GM23338 (cell line): Measurements from ENCODE around the gene STON2. TPM values are rescaled to one million over a fixed set of nuclear protein-coding genes. Genes with fewer than 3 reads are reported as not detected.

Experiments
- ATAC-seq: fragments of 200-7000 bp; cut with Tn5 transposase; 3 replicates; pipeline ENCODE4 v1.9.1; 2020
- DNase-seq: peaks from one replicate; pipeline ENCODE4 v3.0.0-alpha.2; 2015; ENCODE audit warnings: low spot score
- H2AFZ ChIP-seq: fragments of 200-600 bp; sonication (generic); 2 replicates; pipeline ENCODE4 v1.8.0; 2016; ENCODE audit warnings: antibody characterized with exemption, mild to moderate bottlenecking, moderate library complexity
- H3F3A ChIP-seq: fragments of 200-600 bp; sonication (generic); replicated peaks from 2 replicates; pipeline ENCODE4 v1.8.0; 2017; ENCODE audit warnings: antibody characterized with exemption, mixed run types, low read depth
- H3K27ac ChIP-seq: fragments of 200-600 bp; sonication (generic); 2 replicates; pipeline ENCODE4 v1.6.1; 2016; ENCODE audit warnings: low read depth
- H3K27me3 ChIP-seq: fragments of 200-600 bp; sonication (generic); 2 replicates; pipeline ENCODE4 v1.8.0; 2016; ENCODE audit warnings: mild to moderate bottlenecking, mixed run types, moderate library complexity; ENCODE audit not compliant: insufficient read depth
- H3K36me3 ChIP-seq: fragments of 200-600 bp; sonication (generic); 2 replicates; pipeline ENCODE4 v1.8.0; 2016; ENCODE audit warnings: mild to moderate bottlenecking; ENCODE audit not compliant: insufficient read depth
- H3K4me1 ChIP-seq: fragments of 200-600 bp; sonication (generic); 2 replicates; pipeline ENCODE4 v1.8.0; 2016; ENCODE audit warnings: mild to moderate bottlenecking, moderate library complexity; ENCODE audit not compliant: insufficient read depth
- H3K4me2 ChIP-seq: fragments of 200-600 bp; sonication (generic); 2 replicates; pipeline ENCODE4 v1.7.1; 2017; ENCODE audit warnings: mixed run types
- H3K4me3 ChIP-seq: fragments of 200-600 bp; sonication (generic); 2 replicates; pipeline ENCODE4 v1.6.1; 2016; ENCODE audit warnings: mixed run types
- H3K79me2 ChIP-seq: fragments of 200-600 bp; sonication (generic); replicated peaks from 2 replicates; pipeline ENCODE4 v1.8.0; 2017; ENCODE audit warnings: mild to moderate bottlenecking; ENCODE audit not compliant: insufficient read depth
- H3K9me2 ChIP-seq: fragments of 200-600 bp; sonication (generic); 2 replicates; pipeline ENCODE4 v1.8.0; 2017; ENCODE audit not compliant: insufficient read depth
- H4K20me1 ChIP-seq: fragments of 200-600 bp; sonication (generic); replicated peaks from 2 replicates; pipeline ENCODE4 v1.8.0; 2017; ENCODE audit warnings: mild to moderate bottlenecking; ENCODE audit not compliant: insufficient read depth
- H3K27ac Mint-ChIP-seq: 2 replicates; pipeline ENCODE4 v1.8.0; 2020; ENCODE audit warnings: inconsistent platforms, mild to moderate bottlenecking, moderate library complexity, mixed read lengths
- H3K27me3 Mint-ChIP-seq: 3 replicates; pipeline ENCODE4 v1.8.0; 2022; ENCODE audit warnings: low read depth, mild to moderate bottlenecking, moderate library complexity, mixed read lengths, inconsistent platforms; ENCODE audit not compliant: insufficient read depth, poor library complexity
- H3K36me3 Mint-ChIP-seq: 3 replicates; pipeline ENCODE4 v1.8.0; 2021; ENCODE audit warnings: low read depth, mild to moderate bottlenecking, inconsistent platforms, moderate library complexity, mixed read lengths
- H3K4me1 Mint-ChIP-seq: 3 replicates; pipeline ENCODE4 v1.8.0; 2020; ENCODE audit warnings: mild to moderate bottlenecking, inconsistent platforms, mixed read lengths
- H3K4me3 Mint-ChIP-seq: 3 replicates; pipeline ENCODE4 v1.8.0; 2021; ENCODE audit warnings: moderate library complexity, mild to moderate bottlenecking, inconsistent platforms, mixed read lengths
- H3K9me3 Mint-ChIP-seq: 3 replicates; pipeline ENCODE4 v1.8.0; 2020; ENCODE audit warnings: moderate library complexity, mild to moderate bottlenecking, inconsistent platforms, mixed read lengths
- CREB1 ChIP-seq: fragments of 250-450 bp; sonication (Bioruptor Pico); IDR thresholded peaks from 2 replicates; pipeline ENCODE4 v1.5.0; 2020; ENCODE audit warnings: low read depth, mild to moderate bottlenecking, moderate library complexity
- EZH2 ChIP-seq: fragments of 200-600 bp; sonication (generic); IDR thresholded peaks from one replicate; pipeline ENCODE4 v1.8.0; 2017; ENCODE audit warnings: antibody characterized with exemption, mild to moderate bottlenecking, low read depth; ENCODE audit not compliant: unreplicated experiment
- EZH2phosphoT487 ChIP-seq: fragments of 200-600 bp; sonication (generic); IDR thresholded peaks from one replicate; pipeline ENCODE4 v1.8.1; 2018; ENCODE audit warnings: antibody characterized with exemption; ENCODE audit not compliant: unreplicated experiment
- STAT1 ChIP-seq: IDR thresholded peaks from one replicate; pipeline ENCODE4 v1.6.1; 2016; ENCODE audit warnings: antibody characterized with exemption; ENCODE audit not compliant: unreplicated experiment
- ZNF331 ChIP-seq: fragments of 250-450 bp; sonication (Bioruptor Pico); IDR thresholded peaks from 2 replicates; pipeline ENCODE4 v1.5.0; 2020; ENCODE audit warnings: low read depth, mild to moderate bottlenecking, moderate library complexity
- polyA plus RNA-seq: library from polyadenylated mRNA; unstranded; fragments of >200 nt; fragmentation: Nextera tagmentation; extraction: Ambion mirVana; gene quantifications from 2 replicates; pipeline ENCODE4 v1.2.1, GENCODE V29; 2016
- total RNA-seq: library from RNA; depleted of rRNA; stranded (reverse); fragments of >200 nt; shearing (Covaris generic); gene quantifications from 2 replicates; pipeline ENCODE4 v1.2.3, GENCODE V29; 2014
- TF ChIP-seq, protein P1 (sequence below): IDR thresholded peaks from one replicate; pipeline ENCODE4 v1.6.1; 2018; ENCODE audit warnings: antibody characterized with exemption; ENCODE audit not compliant: unreplicated experiment
- TF ChIP-seq, protein P2 (sequence below): fragments of 250-450 bp; sonication (Bioruptor Pico); IDR thresholded peaks from 2 replicates; pipeline ENCODE4 v1.5.0; 2020; ENCODE audit warnings: mild to moderate bottlenecking, moderate library complexity
- TF ChIP-seq, protein P3 (sequence below): IDR thresholded peaks from 2 replicates; pipeline ENCODE4 v1.6.1; 2016; ENCODE audit warnings: antibody characterized with exemption
- TF ChIP-seq, protein P4 (sequence below), 2 experiments: fragments of 200-600 bp in 1 of 2; sonication (generic) in 1 of 2; conservative IDR thresholded peaks; 2 replicates each; pipeline versions ENCODE4 v1.5.1 to v1.6.1; 2016 to 2017; ENCODE audit warnings: antibody characterized with exemption in 2 of 2, low read depth in 2 of 2, mild to moderate bottlenecking in 2 of 2, moderate library complexity in 1 of 2

Gene STON2
- total and polyA plus RNA-seq, 2 experiments from 2014 or later, result 8.2 to 71.0 TPM

DNA sequence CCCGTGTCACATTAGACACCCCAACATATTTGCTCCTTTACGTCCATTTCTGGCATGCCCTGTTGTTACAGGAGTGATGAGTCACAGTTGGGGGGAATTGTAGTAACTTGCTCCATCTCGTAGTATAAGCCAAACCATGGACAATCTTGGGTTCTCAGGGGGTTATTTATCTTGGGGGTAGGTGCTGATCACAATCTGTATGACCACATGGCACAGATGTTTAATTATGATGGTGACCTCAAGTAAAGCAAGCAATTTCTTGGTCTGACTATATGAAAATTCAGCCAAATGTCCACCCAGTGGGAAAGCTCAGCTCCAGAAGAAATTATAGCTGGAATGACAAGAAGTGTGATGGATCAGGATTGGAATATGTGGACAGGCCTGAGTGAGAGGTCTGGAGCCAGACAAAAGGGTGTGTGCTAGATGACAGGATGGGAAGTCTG, 32.1 kb upstream of the STON2 start:
- H3K4me1 Mint-ChIP-seq, result peaks cover 62% of the 10 kb centered on the region
- H3K36me3 Mint-ChIP-seq, result peaks cover 9% of the 10 kb centered on the region; the same call in 2 of the 3 replicates
- H3K27me3 Mint-ChIP-seq, result peaks cover 9% of the 10 kb centered on the region
- H3K4me3 Mint-ChIP-seq, result no peak overlapping the region
- Histone ChIP-seq H3K27me3 (peaks cover 7% of the 10 kb centered on the region), H3K36me3 (no peaks in the 10 kb centered on the region), H3K4me1 (peaks cover 45% of the 10 kb centered on the region), H3K9me2 (no peaks in the 10 kb centered on the region), H3K27ac (no peak overlapping the region), H4K20me1 (peaks cover 4% of the 10 kb centered on the region; the same call in 1 of the 2 replicates), H3F3A (no peaks in the 10 kb centered on the region), H3K4me2 (no peak overlapping the region), H2AFZ (no peak overlapping the region), H3K79me2 (peaks cover 75% of the 10 kb centered on the region), H3K4me3 (no peak overlapping the region)
- H3K27ac Mint-ChIP-seq, result 0 out of 2 replicates have a peak overlapping the region, but pooled peaks have one; percentile 24
- no peak for DNase-seq
- no peak for ATAC-seq
- no peaks in the 10 kb centered on the region; the same call in 2 of the 3 replicates for H3K9me3 Mint-ChIP-seq
- no peak for TF ChIP-seq STAT1
- TF ChIP-seq, protein P1, sequence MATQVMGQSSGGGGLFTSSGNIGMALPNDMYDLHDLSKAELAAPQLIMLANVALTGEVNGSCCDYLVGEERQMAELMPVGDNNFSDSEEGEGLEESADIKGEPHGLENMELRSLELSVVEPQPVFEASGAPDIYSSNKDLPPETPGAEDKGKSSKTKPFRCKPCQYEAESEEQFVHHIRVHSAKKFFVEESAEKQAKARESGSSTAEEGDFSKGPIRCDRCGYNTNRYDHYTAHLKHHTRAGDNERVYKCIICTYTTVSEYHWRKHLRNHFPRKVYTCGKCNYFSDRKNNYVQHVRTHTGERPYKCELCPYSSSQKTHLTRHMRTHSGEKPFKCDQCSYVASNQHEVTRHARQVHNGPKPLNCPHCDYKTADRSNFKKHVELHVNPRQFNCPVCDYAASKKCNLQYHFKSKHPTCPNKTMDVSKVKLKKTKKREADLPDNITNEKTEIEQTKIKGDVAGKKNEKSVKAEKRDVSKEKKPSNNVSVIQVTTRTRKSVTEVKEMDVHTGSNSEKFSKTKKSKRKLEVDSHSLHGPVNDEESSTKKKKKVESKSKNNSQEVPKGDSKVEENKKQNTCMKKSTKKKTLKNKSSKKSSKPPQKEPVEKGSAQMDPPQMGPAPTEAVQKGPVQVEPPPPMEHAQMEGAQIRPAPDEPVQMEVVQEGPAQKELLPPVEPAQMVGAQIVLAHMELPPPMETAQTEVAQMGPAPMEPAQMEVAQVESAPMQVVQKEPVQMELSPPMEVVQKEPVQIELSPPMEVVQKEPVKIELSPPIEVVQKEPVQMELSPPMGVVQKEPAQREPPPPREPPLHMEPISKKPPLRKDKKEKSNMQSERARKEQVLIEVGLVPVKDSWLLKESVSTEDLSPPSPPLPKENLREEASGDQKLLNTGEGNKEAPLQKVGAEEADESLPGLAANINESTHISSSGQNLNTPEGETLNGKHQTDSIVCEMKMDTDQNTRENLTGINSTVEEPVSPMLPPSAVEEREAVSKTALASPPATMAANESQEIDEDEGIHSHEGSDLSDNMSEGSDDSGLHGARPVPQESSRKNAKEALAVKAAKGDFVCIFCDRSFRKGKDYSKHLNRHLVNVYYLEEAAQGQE, result no peak

DNA sequence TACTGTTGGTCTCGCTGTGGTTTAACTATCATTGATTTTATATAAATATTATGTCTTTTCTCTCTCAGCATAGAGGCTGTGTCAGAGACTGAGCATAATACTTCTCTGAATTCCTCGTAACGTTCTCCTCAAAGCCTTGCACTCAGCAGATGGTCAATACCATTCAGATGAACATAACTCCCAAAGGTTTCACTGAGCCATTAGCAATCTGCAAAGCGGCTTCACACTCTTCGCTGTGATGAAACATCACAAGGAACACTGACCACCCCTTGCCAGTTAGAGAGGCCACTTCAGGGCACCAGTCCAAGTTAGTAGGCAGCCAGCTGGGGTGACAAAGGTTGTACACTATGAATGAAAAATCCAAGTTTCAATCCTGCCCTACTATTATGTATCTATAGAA, 30.1 kb upstream of the STON2 start:
- Mint-ChIP-seq H3K4me1 (peaks cover 58% of the 10 kb centered on the region), H3K36me3 (peaks cover 26% of the 10 kb centered on the region), H3K27ac (no peak overlapping the region; the same call in 1 of the 2 replicates), H3K27me3 (peaks cover 2% of the 10 kb centered on the region), H3K9me3 (no peaks in the 10 kb centered on the region; the same call in 2 of the 3 replicates), H3K4me3 (no peak overlapping the region)
- peaks cover 83% of the 10 kb centered on the region for H3K79me2 ChIP-seq
- H3K36me3 ChIP-seq, result no peaks in the 10 kb centered on the region
- DNase-seq, result no peak
- H3K27ac ChIP-seq, result no peak overlapping the region
- no peak for ATAC-seq
- no peaks in the 10 kb centered on the region; the same call in 1 of the 2 replicates for H3K27me3 ChIP-seq
- peaks cover 46% of the 10 kb centered on the region for H3K4me1 ChIP-seq
- H3K4me3 ChIP-seq, result no peak overlapping the region
- no peaks in the 10 kb centered on the region for H3K9me2 ChIP-seq
- peaks cover 4% of the 10 kb centered on the region; the same call in 1 of the 2 replicates for H4K20me1 ChIP-seq
- no peaks in the 10 kb centered on the region for H3F3A ChIP-seq
- no peak overlapping the region for H3K4me2 ChIP-seq
- no peak overlapping the region for H2AFZ ChIP-seq
- TF ChIP-seq EZH2phosphoT487 (no peak), EZH2 (no peak), ZNF331 (CRISPR knock-in tag) (no peak), CREB1 (CRISPR knock-in tag) (no peak)
- TF ChIP-seq, protein P2, sequence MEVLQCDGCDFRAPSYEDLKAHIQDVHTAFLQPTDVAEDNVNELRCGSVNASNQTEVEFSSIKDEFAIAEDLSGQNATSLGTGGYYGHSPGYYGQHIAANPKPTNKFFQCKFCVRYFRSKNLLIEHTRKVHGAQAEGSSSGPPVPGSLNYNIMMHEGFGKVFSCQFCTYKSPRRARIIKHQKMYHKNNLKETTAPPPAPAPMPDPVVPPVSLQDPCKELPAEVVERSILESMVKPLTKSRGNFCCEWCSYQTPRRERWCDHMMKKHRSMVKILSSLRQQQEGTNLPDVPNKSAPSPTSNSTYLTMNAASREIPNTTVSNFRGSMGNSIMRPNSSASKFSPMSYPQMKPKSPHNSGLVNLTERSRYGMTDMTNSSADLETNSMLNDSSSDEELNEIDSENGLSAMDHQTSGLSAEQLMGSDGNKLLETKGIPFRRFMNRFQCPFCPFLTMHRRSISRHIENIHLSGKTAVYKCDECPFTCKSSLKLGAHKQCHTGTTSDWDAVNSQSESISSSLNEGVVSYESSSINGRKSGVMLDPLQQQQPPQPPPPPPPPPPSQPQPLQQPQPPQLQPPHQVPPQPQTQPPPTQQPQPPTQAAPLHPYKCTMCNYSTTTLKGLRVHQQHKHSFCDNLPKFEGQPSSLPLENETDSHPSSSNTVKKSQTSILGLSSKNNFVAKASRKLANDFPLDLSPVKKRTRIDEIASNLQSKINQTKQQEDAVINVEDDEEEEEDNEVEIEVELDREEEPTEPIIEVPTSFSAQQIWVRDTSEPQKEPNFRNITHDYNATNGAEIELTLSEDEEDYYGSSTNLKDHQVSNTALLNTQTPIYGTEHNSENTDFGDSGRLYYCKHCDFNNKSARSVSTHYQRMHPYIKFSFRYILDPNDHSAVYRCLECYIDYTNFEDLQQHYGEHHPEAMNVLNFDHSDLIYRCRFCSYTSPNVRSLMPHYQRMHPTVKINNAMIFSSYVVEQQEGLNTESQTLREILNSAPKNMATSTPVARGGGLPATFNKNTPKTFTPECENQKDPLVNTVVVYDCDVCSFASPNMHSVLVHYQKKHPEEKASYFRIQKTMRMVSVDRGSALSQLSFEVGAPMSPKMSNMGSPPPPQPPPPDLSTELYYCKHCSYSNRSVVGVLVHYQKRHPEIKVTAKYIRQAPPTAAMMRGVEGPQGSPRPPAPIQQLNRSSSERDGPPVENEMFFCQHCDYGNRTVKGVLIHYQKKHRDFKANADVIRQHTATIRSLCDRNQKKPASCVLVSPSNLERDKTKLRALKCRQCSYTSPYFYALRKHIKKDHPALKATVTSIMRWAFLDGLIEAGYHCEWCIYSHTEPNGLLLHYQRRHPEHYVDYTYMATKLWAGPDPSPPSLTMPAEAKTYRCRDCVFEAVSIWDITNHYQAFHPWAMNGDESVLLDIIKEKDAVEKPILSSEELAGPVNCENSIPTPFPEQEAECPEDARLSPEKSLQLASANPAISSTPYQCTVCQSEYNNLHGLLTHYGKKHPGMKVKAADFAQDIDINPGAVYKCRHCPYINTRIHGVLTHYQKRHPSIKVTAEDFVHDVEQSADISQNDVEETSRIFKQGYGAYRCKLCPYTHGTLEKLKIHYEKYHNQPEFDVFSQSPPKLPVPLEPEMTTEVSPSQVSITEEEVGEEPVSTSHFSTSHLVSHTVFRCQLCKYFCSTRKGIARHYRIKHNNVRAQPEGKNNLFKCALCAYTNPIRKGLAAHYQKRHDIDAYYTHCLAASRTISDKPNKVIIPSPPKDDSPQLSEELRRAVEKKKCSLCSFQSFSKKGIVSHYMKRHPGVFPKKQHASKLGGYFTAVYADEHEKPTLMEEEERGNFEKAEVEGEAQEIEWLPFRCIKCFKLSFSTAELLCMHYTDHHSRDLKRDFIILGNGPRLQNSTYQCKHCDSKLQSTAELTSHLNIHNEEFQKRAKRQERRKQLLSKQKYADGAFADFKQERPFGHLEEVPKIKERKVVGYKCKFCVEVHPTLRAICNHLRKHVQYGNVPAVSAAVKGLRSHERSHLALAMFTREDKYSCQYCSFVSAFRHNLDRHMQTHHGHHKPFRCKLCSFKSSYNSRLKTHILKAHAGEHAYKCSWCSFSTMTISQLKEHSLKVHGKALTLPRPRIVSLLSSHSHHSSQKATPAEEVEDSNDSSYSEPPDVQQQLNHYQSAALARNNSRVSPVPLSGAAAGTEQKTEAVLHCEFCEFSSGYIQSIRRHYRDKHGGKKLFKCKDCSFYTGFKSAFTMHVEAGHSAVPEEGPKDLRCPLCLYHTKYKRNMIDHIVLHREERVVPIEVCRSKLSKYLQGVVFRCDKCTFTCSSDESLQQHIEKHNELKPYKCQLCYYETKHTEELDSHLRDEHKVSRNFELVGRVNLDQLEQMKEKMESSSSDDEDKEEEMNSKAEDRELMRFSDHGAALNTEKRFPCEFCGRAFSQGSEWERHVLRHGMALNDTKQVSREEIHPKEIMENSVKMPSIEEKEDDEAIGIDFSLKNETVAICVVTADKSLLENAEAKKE (CRISPR knock-in tag), result no peak
- TF ChIP-seq, protein P3, sequence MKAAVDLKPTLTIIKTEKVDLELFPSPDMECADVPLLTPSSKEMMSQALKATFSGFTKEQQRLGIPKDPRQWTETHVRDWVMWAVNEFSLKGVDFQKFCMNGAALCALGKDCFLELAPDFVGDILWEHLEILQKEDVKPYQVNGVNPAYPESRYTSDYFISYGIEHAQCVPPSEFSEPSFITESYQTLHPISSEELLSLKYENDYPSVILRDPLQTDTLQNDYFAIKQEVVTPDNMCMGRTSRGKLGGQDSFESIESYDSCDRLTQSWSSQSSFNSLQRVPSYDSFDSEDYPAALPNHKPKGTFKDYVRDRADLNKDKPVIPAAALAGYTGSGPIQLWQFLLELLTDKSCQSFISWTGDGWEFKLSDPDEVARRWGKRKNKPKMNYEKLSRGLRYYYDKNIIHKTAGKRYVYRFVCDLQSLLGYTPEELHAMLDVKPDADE, result no peak
- TF ChIP-seq, protein P4, sequence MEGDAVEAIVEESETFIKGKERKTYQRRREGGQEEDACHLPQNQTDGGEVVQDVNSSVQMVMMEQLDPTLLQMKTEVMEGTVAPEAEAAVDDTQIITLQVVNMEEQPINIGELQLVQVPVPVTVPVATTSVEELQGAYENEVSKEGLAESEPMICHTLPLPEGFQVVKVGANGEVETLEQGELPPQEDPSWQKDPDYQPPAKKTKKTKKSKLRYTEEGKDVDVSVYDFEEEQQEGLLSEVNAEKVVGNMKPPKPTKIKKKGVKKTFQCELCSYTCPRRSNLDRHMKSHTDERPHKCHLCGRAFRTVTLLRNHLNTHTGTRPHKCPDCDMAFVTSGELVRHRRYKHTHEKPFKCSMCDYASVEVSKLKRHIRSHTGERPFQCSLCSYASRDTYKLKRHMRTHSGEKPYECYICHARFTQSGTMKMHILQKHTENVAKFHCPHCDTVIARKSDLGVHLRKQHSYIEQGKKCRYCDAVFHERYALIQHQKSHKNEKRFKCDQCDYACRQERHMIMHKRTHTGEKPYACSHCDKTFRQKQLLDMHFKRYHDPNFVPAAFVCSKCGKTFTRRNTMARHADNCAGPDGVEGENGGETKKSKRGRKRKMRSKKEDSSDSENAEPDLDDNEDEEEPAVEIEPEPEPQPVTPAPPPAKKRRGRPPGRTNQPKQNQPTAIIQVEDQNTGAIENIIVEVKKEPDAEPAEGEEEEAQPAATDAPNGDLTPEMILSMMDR (conservative IDR thresholded peaks at IDR 0.05; ENCODE audit: low read depth in 2 of 2), result no peak
